OCI-LY7 (cell line): ENCODE data around the gene RARG. TPM values are rescaled to one million over a fixed set of nuclear protein-coding genes. Genes with fewer than 3 reads are reported as not detected.
A peak's percentile ranks its signal among the peaks of the same experiment; 100 is the strongest.

Experiments used
- BruUV-seq: library from RNA; stranded (reverse); fragments of 400-500 nt; replicated peaks from 2 replicates; lab custom pipeline; 2021; lab: Mats Ljungman, UMichigan
- CTCF ChIA-PET: fragments of 300-600 bp; sonication (Branson Sonifier 250); formaldehyde crosslinking; loops from one replicate; lab custom pipeline; 2022; ENCODE audit warnings: antibody characterized with exemption; ENCODE audit not compliant: unreplicated experiment; lab: Charles Lee
- POLR2A ChIA-PET: fragments of 300-600 bp; sonication (Branson Sonifier 250); formaldehyde crosslinking; loops from one replicate; lab custom pipeline; 2022; ENCODE audit warnings: antibody characterized with exemption; lab: Charles Lee
- DNase-seq: peaks from one replicate; pipeline ENCODE4 v3.0.0-alpha.2; 2015; ENCODE audit warnings: low spot score
- H2AFZ ChIP-seq: fragments of 200-600 bp; sonication (generic), shearing (Covaris generic); 2 replicates; pipeline ENCODE4 v1.6.1; 2014; ENCODE audit warnings: mild to moderate bottlenecking, antibody characterized with exemption, low read length, moderate library complexity
- H3K27ac ChIP-seq: fragments of 200-600 bp; sonication (generic); 2 replicates; pipeline ENCODE4 v1.5.1; 2014; ENCODE audit warnings: mixed run types, low read depth, mild to moderate bottlenecking, moderate library complexity, low read length, inconsistent platforms; ENCODE audit not compliant: poor library complexity, severe bottlenecking
- H3K36me3 ChIP-seq: fragments of 200-600 bp; sonication (generic); 2 replicates; pipeline ENCODE4 v1.6.1; 2014; ENCODE audit warnings: mild to moderate bottlenecking, antibody characterized with exemption, low read length, moderate library complexity, mixed read lengths; ENCODE audit not compliant: insufficient read depth
- H3K4me1 ChIP-seq: fragments of 200-600 bp; sonication (generic); 2 replicates; pipeline ENCODE4 v1.5.1; 2014; ENCODE audit warnings: mild to moderate bottlenecking, low read length; ENCODE audit not compliant: insufficient read depth, poor library complexity, severe bottlenecking
- H3K4me2 ChIP-seq: fragments of 200-600 bp; sonication (generic); 2 replicates; pipeline ENCODE4 v1.6.1; 2014; ENCODE audit warnings: mild to moderate bottlenecking, low read length
- H3K4me3 ChIP-seq: fragments of 200-600 bp; sonication (generic); 2 replicates; pipeline ENCODE4 v1.5.1; 2014; ENCODE audit warnings: mild to moderate bottlenecking, low read depth, low read length; ENCODE audit not compliant: poor library complexity, severe bottlenecking
- H3K79me2 ChIP-seq: fragments of 200-600 bp; sonication (generic); 2 replicates; pipeline ENCODE4 v1.6.1; 2016; ENCODE audit warnings: low read depth, mild to moderate bottlenecking, low read length, moderate library complexity, mixed read lengths; ENCODE audit not compliant: insufficient read depth
- H3K9me2 ChIP-seq: fragments of 200-600 bp; sonication (generic); 2 replicates; pipeline ENCODE4 v1.6.1; 2016; ENCODE audit warnings: mild to moderate bottlenecking, low read length, mixed read lengths; ENCODE audit not compliant: insufficient read depth
- H3K9me3 ChIP-seq: fragments of 200-600 bp; sonication (generic); 2 replicates; pipeline ENCODE4 v1.6.1; 2014; ENCODE audit warnings: mild to moderate bottlenecking, mixed run types, low read length, mixed read lengths
- H4K20me1 ChIP-seq: fragments of 200-600 bp; sonication (generic); 2 replicates; pipeline ENCODE4 v1.6.1; 2014; ENCODE audit warnings: mild to moderate bottlenecking, antibody characterized with exemption, low read length, moderate library complexity, mixed read lengths; ENCODE audit not compliant: insufficient read depth
- CTCF ChIP-seq: fragments of 200-600 bp; sonication (generic); conservative IDR thresholded peaks from 2 replicates; pipeline ENCODE4 v1.5.1; 2014; ENCODE audit warnings: mild to moderate bottlenecking, antibody characterized with exemption, low read length, moderate library complexity, mixed read lengths
- EZH2phosphoT487 ChIP-seq: fragments of 200-600 bp; sonication (generic); IDR thresholded peaks from 2 replicates; pipeline ENCODE4 v1.6.1; 2018; ENCODE audit warnings: low read depth, borderline replicate concordance, mild to moderate bottlenecking, mixed run types, antibody characterized with exemption, low read length, moderate library complexity, mixed read lengths
- intact Hi-C: fragments of 100-400 bp; cut with micrococcal nuclease; formaldehyde crosslinking; loops from one replicate; pipeline ENCODE4 v1.10.0; 2022; ENCODE audit not compliant: unreplicated experiment
- total RNA-seq, 2 experiments: library from RNA; depleted of rRNA in 1 of 2; stranded (reverse); fragments of >200 nt in 1 of 2; shearing (Covaris generic) in 1 of 2; gene quantifications; 2 replicates each; pipeline ENCODE4 v1.2.3, GENCODE V29; 2014 to 2022

Gene RARG
- total RNA-seq, 2 experiments from 2014 or later, result 7.0 to 8.4 TPM

- Histone ChIP-seq H3K4me2 (no peak overlapping the region), H3K27ac (peak overlapping the region; percentile 26), H3K9me2 (no peaks in the 10 kb centered on the region), H3K9me3 (no peaks in the 10 kb centered on the region), H3K36me3 (peaks cover 99% of the 10 kb centered on the region), H3K79me2 (peaks cover 13% of the 10 kb centered on the region; the same call in 1 of the 2 replicates), H4K20me1 (no peaks in the 10 kb centered on the region), H3K4me1 (peaks cover 21% of the 10 kb centered on the region), H2AFZ (no peak overlapping the region), H3K4me3 (no peak overlapping the region)
- no peak for DNase-seq
- POLR2A ChIA-PET, result interaction anchor here (0.8 to 1.3 kb wide), 5 partner anchors 10 to 19 kb away, joined by 3 to 8 read pairs (median 4); partner anchors contain the start of genes CSAD, ITGB7 and ZNF740
- TSS peak; percentile 22 for BruUV-seq
- no peak for TF ChIP-seq EZH2phosphoT487
- no peak for TF ChIP-seq CTCF
- intact Hi-C loops, result no loop called here
- CTCF ChIA-PET, result interaction anchor here (1.0 kb wide), 2 partner anchors 10 to 16 kb away, joined by 3 read pairs; no protein-coding TSS in a partner anchor
Measured at GRCh38 chr12:53194973-53195372, 37.0 kb downstream of the RARG start.

GRCh38 chr12:53193985-53194716 lies 37.9 kb downstream of the RARG start:
- no peak overlapping the region for H3K27ac ChIP-seq
- no peaks in the 10 kb centered on the region for H4K20me1 ChIP-seq
- ChIA-PET POLR2A (interaction anchor here (1.0 to 1.3 kb wide), 2 partner anchors 9 to 14 kb away, joined by 4 to 8 read pairs; partner anchors contain the start of genes CSAD and ZNF740), CTCF (interaction anchor here (0.6 to 1.0 kb wide), 2 partner anchors 9 to 130 kb away, joined by 3 read pairs; no protein-coding TSS in a partner anchor)
- no peak overlapping the region for H3K4me2 ChIP-seq
- H3K36me3 ChIP-seq, result peaks cover 96% of the 10 kb centered on the region
- H3K79me2 ChIP-seq, result peaks cover 5% of the 10 kb centered on the region; the same call in 1 of the 2 replicates
- H3K4me1 ChIP-seq, result peaks cover 13% of the 10 kb centered on the region
- BruUV-seq, result no TSS peak
- no peak for DNase-seq
- no peak for TF ChIP-seq EZH2phosphoT487
- no peak for TF ChIP-seq CTCF
- no peaks in the 10 kb centered on the region for H3K9me2 ChIP-seq
- H3K4me3 ChIP-seq, result no peak overlapping the region
- H2AFZ ChIP-seq, result no peak overlapping the region
- no peaks in the 10 kb centered on the region for H3K9me3 ChIP-seq
- intact Hi-C loops, result no loop called here
